Neural crest cell (in vitro differentiated cells): ENCODE results near the gene PRRT1B. TPM values are rescaled to one million over a fixed set of nuclear protein-coding genes. Genes with fewer than 3 reads are reported as not detected.

Experiments
- DNase-seq: peaks from one replicate; pipeline ENCODE4 v3.0.0; 2021; ENCODE audit warnings: low read depth, mixed read lengths, low spot score
- H3K27ac Mint-ChIP-seq: one replicate; pipeline ENCODE4 v1.8.0; 2021; ENCODE audit warnings: mild to moderate bottlenecking, mixed read lengths; ENCODE audit not compliant: unreplicated experiment
- H3K27me3 Mint-ChIP-seq: 2 replicates; pipeline ENCODE4 v1.8.0; 2021; ENCODE audit warnings: low read depth, mild to moderate bottlenecking, mixed read lengths
- H3K36me3 Mint-ChIP-seq: 2 replicates; pipeline ENCODE4 v1.8.0; 2021; ENCODE audit warnings: low read depth, mild to moderate bottlenecking, mixed read lengths
- H3K4me1 Mint-ChIP-seq: 2 replicates; pipeline ENCODE4 v1.8.0; 2021; ENCODE audit warnings: mixed read lengths
- H3K4me3 Mint-ChIP-seq: one replicate; pipeline ENCODE4 v1.8.0; 2021; ENCODE audit warnings: mild to moderate bottlenecking, mixed read lengths
- H3K9me3 Mint-ChIP-seq: 2 replicates; pipeline ENCODE4 v1.8.0; 2021; ENCODE audit warnings: mixed read lengths
- total RNA-seq: library from RNA; stranded (reverse); gene quantifications from 2 replicates; pipeline ENCODE4 v1.2.1, GENCODE V29; 2021
- TF ChIP-seq, protein P1 (sequence below): fragments of 200-600 bp; sonication (generic); conservative IDR thresholded peaks from 2 replicates; pipeline ENCODE4 v1.5.0; 2021; ENCODE audit warnings: antibody characterized with exemption, mild to moderate bottlenecking

The PRRT1B gene
- total RNA-seq, 1 donor from 2014 or later, result not detected

DNA sequence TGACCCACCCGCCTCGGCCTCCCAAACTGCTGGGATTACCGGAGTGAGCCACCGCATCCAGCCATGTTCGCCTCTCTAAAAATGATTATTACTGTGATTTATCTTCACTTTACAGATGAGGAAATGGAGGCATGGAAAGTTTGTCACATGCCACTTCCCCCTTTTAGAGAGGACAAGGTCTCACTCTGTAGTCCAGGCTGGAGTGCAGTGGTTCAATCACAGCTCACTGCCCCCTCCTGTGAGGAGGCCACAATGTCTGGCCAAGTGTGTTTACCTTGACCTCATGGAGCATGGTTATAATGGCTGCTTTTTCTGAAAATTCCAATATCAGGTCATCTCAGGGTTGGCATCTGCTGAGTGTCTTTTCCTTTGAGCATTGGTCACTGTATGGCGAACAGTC lies 6.7 kb downstream of the PRRT1B start:
- Mint-ChIP-seq H3K36me3 (peaks cover 7% of the 10 kb centered on the region), H3K4me1 (no peaks in the 10 kb centered on the region), H3K27me3 (peaks cover 80% of the 10 kb centered on the region), H3K4me3 (no peak overlapping the region), H3K9me3 (peaks cover 3% of the 10 kb centered on the region), H3K27ac (no peak overlapping the region)
- DNase-seq, result no peak
- TF ChIP-seq, protein P1, sequence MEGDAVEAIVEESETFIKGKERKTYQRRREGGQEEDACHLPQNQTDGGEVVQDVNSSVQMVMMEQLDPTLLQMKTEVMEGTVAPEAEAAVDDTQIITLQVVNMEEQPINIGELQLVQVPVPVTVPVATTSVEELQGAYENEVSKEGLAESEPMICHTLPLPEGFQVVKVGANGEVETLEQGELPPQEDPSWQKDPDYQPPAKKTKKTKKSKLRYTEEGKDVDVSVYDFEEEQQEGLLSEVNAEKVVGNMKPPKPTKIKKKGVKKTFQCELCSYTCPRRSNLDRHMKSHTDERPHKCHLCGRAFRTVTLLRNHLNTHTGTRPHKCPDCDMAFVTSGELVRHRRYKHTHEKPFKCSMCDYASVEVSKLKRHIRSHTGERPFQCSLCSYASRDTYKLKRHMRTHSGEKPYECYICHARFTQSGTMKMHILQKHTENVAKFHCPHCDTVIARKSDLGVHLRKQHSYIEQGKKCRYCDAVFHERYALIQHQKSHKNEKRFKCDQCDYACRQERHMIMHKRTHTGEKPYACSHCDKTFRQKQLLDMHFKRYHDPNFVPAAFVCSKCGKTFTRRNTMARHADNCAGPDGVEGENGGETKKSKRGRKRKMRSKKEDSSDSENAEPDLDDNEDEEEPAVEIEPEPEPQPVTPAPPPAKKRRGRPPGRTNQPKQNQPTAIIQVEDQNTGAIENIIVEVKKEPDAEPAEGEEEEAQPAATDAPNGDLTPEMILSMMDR, result no peak

DNA sequence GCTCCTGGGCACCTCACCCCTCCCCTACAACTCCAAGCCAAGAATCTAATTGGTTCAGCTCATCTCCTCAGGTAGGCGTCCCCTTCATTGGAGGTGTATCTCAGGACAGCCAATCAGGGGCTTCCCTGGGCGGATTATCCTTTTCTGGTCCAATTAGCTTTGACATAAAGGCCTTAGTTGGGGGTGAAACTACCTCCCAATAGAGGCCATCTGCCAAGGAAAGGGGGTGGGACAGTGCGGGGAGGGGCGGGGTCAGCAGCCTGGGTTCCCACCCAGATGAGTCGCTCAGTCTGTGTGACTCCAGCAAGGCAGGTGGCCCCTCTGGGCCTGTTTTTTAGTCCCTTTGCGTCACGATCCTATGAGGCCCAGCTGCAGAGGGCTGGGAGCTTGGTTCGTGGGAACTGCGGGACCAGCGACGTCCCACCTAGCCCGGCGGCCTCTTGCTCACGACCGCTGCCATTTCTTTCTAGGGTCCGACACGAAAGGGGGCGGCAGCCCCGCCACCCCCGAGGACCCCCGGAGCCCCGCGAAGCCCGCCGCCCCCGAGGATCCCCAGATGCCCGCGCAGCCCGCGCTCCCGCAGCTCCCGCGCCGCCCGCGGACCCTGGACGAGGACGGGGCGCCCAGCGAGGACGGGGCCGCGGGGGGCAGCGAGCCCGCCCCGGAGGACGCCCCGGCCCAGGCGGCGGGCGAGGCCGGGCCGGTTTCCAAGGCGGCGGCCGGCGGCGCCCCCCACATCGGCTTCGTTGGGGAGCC lies 8.9 kb downstream of the PRRT1B start:
- Mint-ChIP-seq H3K4me3 (no peak overlapping the region), H3K27ac (no peak overlapping the region), H3K4me1 (no peaks in the 10 kb centered on the region), H3K9me3 (peaks cover 4% of the 10 kb centered on the region), H3K36me3 (no peaks in the 10 kb centered on the region), H3K27me3 (peaks cover 64% of the 10 kb centered on the region)
- TF ChIP-seq, protein P1, result no peak
- DNase-seq, result no peak

DNA sequence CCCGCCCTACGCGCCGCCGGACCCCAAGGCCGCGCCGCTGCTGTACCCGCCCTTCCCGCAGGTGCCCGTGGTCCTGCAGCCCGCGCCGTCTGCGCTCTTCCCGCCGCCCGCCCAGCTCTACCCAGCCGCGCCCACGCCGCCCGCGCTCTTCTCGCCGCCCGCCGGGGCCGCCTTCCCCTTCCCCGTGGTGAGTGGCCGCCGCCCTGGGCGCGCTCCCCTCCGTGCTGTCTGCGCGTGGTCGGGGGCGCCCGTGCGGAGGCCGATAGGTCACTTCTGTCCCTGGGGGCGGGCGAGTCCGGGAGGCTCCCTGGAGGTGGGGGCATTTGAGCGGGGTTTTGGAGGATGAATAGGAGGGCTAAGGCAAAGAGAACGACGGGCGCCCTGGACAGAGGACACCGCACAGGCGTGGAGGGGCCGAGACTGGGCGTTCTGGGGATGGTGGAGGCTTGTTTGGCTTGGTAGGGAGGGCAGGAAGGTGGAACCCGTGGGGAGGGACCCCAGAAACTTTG lies 9.6 kb downstream of the PRRT1B start:
- Mint-ChIP-seq H3K27me3 (peaks cover 58% of the 10 kb centered on the region), H3K4me1 (no peaks in the 10 kb centered on the region), H3K27ac (no peak overlapping the region), H3K9me3 (peaks cover 5% of the 10 kb centered on the region), H3K36me3 (peaks cover 3% of the 10 kb centered on the region), H3K4me3 (peak overlapping the region; percentile 57)
- DNase-seq, result no peak
- TF ChIP-seq, protein P1, result no peak

DNA sequence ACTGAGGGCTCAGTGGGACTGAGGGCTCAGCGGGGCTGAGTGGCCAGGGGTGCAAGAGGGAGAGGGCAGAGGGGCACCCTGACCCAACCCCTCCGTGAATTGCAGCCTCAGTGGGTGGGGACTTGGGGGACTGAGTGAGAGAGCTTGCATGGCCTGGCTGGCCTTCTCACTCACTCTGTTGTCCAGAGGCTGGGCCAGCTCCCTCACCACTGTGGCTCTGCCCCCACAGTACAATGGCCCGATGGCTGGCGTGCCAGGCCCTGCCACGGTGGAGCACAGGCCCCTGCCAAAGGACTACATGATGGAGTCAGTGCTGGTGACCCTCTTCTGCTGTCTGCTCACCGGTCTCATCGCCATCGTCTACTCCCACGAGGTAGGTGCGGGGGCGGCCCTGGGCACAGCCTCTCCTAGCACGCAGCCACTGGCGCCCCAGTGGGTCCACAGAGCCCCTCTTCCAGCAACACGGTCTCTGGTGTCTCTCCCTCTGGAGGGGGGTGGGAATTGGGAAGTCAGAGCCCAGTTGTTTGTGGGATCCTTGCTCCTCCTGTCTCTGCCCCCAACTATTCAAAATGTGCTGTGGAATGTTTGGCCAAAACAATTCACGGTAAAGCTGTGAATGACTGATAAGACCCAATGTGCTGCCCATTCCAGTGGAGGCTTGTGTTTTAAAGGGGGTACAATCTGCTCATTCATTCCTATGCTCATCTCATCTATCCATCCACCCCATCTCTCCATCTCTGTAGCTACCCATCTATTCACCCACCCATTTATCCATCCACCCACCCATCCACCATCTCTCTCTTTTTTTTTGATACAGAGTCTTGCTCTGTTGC lies 10.7 kb downstream of the PRRT1B start:
- Mint-ChIP-seq H3K27ac (no peak overlapping the region), H3K27me3 (peaks cover 51% of the 10 kb centered on the region), H3K36me3 (peaks cover 3% of the 10 kb centered on the region), H3K4me1 (no peaks in the 10 kb centered on the region), H3K4me3 (no peak overlapping the region), H3K9me3 (peaks cover 5% of the 10 kb centered on the region)
- DNase-seq, result no peak
- TF ChIP-seq, protein P1, result no peak

DNA sequence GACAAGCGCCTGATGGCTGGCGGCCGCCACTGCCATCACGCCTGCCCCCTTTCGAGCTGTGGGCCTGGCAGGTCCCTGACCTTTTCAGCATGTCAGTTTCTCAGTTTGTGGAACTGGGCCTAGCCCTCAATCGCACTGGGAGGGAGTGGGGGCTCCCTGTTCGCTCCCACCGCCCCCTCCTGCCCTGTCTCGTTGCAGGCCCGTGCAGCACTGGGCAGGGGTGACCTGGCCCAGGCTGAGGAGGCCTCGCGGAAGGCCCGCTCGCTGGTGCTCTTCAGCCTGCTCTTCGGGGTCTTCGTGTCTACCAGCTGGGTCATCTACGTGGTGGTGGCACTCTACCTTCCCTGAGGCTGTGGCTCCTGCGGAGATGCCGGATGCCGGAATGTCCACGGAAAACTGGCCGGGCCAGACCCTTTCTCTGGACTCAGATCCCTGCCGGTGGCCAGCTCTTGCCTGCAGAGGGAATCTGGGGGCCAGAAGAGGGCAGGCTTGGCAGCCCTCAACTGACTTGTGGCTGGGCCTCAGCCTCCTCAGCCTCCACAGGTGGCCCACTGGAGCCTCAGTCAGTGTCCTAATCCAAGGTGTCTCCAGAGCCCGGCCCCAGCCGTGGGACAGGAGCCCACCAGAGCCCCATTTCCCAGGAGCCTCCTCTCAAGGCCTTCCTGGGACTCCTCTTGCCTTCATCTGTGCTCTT lies 12.7 kb downstream of the PRRT1B start:
- TF ChIP-seq, protein P1, result no peak
- no peak overlapping the region for H3K27ac Mint-ChIP-seq
- peaks cover 3% of the 10 kb centered on the region for H3K36me3 Mint-ChIP-seq
- no peak for DNase-seq
- no peaks in the 10 kb centered on the region for H3K4me1 Mint-ChIP-seq
- H3K27me3 Mint-ChIP-seq, result peaks cover 40% of the 10 kb centered on the region
- H3K4me3 Mint-ChIP-seq, result no peak overlapping the region
- H3K9me3 Mint-ChIP-seq, result peaks cover 8% of the 10 kb centered on the region
